DND-41 (cell line): ENCODE measurements around the gene GALNTL6.

Experiments
- EZH2 ChIP-seq: IDR thresholded peaks from 3 replicates; pipeline ENCODE4 v1.6.1; 2012; ENCODE audit warnings: borderline replicate concordance, low read depth, mild to moderate bottlenecking, moderate library complexity, low read length, inconsistent platforms; ENCODE audit not compliant: severe bottlenecking
- TF ChIP-seq, protein P1 (sequence below): IDR thresholded peaks from 2 replicates; pipeline ENCODE4 v1.5.1; 2012; ENCODE audit warnings: borderline replicate concordance, low read length, moderate library complexity, mild to moderate bottlenecking; ENCODE audit not compliant: poor library complexity, severe bottlenecking; ENCODE audit errors: extremely low read depth

- TF ChIP-seq, protein P1, sequence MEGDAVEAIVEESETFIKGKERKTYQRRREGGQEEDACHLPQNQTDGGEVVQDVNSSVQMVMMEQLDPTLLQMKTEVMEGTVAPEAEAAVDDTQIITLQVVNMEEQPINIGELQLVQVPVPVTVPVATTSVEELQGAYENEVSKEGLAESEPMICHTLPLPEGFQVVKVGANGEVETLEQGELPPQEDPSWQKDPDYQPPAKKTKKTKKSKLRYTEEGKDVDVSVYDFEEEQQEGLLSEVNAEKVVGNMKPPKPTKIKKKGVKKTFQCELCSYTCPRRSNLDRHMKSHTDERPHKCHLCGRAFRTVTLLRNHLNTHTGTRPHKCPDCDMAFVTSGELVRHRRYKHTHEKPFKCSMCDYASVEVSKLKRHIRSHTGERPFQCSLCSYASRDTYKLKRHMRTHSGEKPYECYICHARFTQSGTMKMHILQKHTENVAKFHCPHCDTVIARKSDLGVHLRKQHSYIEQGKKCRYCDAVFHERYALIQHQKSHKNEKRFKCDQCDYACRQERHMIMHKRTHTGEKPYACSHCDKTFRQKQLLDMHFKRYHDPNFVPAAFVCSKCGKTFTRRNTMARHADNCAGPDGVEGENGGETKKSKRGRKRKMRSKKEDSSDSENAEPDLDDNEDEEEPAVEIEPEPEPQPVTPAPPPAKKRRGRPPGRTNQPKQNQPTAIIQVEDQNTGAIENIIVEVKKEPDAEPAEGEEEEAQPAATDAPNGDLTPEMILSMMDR, result no peak
- no peak for TF ChIP-seq EZH2
Measured at GRCh38 chr4:172716291-172716690, 903.1 kb downstream of the GALNTL6 start.
